HG03060 (cell line): ENCODE measurements around the gene ADAMTS12.
"Not testable (repeated sequence)": the region's sequence is repeated elsewhere in the genome, so short reads cannot be mapped to it uniquely, and the experiment has no call there.

Experiments used
- ATAC-seq: cut with Tn5 transposase; IDR thresholded peaks from one replicate; pipeline ENCODE4 v1.9.1; 2021; ENCODE audit warnings: low read depth, moderate number of reproducible peaks; ENCODE audit not compliant: unreplicated experiment

ADAMTS12 gene

DNA sequence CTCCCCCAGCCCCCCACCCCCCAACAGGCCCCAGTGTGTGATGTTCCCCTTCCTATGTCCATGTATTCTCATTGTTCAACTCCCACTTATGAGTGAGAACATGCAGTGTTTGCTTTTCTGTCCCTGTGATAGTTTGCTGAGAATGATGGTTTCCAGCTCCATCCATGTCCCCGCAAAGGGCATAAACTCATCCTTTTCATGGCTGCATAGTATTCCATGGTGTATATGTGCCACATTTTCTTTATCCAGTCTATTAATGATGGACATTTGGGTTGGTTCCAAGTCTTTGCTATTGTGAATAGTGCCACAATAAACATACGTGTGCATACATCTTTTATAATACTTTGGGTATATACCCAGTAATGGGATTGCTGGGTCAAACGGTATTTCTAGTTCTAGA, 23.1 kb upstream of the ADAMTS12 start:
- not testable (repeated sequence) for ATAC-seq

DNA sequence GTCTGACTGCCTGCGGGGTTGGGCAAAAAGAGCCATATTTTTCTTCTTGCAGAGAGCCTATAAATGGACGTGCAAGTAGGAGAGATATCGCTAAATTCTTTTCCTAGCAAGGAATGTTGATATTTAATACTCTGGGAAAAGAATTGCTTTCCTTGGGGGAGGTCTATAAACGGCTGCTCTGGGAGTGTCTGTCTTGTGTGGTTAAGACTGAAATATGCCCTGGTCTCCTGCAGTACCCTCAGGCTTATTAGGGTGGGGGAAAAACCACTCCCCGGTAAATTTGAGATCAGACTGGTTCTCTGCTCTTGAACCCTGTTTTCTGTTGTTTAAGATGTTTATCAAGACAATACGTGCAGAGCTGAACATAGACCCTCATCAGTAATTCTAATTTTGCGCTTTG, 14.5 kb upstream of the ADAMTS12 start:
- ATAC-seq = not testable (repeated sequence)

DNA sequence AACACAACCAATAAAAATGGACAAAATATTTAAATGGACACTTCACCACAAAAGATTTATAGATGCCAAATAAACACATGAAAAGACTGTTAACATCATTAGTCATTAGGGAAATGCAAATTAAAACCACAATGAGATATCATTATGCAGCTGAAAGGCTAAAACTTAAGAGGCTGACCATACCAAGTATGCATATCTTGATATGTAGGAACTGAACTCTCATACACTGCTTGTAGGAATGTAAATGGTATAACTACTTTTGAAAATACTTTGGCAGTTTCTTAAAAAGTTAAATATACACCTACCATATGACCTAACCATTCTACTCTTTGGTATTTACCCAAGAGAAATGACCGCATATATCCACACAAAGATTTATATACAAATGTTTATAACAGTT, 13.6 kb upstream of the ADAMTS12 start:
- ATAC-seq = no peak

DNA sequence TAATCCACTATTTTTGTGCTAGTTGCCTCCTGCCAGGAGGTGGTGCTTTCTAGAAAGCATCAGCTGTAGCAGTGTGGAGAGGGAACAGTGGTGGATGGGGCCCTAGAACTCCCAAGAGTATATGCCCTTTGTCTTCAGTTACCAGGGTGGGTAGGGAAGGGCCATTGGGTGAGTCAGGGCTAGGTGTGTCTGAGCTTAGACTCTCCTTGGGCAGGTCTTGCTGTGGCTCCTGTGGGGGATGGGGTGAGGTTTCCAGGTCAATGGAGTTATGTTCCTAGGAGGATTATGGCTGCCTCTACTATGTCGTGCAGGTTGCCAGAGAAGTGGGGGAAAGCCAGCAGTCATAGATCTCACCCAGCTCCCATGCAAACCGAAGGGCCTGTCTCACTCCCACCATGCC, 11.3 kb upstream of the ADAMTS12 start:
- ATAC-seq = no peak

DNA sequence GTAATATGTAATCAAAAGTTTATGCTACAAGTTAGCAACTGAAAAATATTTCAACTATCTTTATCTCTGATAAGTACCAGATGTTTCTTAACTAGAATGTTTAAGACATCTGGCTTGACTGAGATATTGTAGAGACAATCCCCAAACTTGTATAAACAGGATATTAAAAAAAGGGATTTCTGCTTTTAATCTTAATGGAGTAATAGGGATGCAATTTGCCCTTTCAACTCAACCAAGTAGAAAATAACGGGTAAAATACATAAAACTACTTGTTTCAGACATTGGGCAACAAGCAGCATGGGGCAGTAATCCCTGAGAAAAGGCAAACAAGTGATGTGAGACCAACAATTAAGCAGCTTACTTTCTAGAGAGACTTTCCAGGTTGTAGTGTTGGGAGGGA, 9.4 kb upstream of the ADAMTS12 start:
- no peak for ATAC-seq

DNA sequence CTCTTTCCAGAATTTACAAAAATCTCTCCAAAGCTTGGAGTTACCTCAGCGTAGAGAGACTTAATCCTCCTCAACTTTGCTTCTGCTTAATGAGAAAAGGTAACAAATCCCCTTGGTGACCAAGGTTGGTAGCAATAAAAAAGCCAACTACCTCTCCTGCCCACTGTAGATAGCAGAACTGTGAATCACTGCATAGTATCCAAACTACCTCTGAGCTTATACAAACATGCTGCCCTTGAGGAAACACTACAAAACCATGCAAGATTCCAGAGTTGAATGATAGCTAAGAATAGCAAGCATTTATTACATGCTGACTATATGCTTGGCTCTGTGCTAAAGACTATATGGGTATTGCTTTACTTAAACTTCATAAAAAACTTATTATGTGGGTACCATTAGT, 2.8 kb upstream of the ADAMTS12 start:
- no peak for ATAC-seq

DNA sequence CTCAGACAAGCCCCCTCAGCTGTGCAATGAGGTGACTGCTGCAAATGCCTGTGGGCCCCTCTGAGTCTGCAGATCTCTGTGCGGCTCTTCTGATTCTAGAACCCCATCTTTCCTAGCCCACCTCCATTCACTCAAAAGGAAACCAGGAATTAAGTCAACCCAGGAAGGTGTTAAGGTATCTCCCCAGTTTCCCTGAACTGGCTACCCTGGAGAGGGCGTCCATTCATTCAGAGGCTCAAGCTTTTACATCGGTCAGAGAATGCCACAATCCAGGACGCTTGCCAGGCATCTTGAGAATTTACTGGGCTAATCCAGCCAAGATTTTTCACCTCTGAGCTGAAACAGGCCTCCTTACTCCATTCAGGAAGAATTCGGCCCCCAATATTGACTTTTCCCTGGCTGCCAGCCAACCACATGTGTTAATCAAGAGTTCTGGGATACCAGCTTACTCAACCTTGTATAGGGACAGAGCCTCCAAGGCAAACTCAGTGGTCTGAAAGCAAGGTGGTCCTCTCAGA, 889 bp upstream of the ADAMTS12 start:
- ATAC-seq = no peak

DNA sequence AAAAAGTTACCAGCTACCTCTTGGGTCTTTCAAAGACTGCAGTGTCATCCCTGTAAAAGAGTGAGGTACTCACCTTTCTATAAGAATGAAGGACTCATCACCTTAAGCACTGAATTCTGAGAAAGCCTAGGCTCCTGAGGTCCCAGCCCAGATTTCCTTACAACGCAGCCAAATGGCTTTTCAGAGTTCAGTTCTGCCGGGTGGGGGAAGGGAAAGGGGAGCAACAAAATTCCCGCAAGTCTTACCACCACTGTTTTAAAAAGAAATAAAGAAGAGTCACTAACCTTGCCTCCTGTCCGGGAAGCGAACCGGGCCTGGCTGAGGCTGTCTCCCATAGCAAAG, 373 bp downstream of the ADAMTS12 start:
- ATAC-seq = no peak

DNA sequence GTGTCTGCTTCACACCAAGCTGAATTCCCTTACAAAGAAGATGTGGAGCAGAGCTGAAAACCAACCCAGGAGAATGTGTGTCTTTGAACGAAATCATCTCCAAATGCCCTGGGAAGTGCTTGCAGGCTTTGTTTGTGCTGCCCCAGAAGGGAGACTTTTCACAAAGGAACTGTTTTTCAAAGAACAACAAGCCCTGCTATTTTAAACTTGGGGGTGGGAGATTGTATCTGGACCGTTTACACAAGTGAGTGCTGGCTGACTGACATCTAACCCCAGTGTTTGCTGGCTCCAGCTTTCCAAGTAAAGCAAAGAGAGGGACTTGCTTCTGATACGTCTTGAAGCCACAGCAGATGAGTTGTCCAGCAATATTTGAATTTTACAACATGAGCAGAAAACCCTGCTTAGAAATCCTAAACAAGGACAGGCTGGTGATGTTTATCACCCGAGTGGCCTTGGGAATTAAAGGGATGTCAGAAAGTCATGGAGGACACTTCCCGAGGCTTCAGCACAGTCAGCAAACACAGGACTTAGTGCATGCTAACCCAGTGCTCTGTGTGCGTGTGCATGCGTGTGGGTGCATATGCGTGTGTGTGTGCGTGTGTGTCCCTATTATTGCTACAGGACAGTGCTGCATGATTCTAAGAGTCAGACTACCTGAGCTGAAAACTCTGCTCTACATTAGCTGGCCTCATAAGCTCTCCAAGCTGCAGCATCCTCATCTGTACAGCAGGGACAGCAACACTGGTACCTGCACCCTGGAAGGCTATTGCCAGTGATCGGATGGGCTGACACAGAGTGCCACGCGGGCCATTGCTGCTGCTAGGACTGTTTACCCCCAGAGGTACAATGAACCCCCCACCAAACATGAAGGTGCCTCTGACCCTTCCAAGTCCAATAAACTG, 1.4 kb downstream of the ADAMTS12 start:
- ATAC-seq = no peak

DNA sequence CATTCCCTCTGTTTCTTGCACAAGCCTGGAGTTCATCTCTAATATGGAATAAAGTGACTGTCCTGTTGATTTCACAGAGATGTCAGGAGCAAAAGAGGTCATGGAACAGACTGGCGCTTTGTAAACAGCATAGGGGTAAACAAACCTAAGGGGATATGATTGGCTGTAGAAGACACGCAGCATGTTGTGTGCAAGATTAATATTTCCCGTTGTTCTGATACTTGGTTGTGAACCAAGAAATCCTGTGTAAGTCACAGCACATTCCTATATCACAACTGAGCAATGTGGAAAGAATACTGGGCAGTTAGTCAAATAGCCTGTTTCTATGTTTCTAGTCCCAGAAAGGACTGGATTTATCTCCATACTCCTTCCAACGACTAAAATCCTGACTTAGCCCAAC, 3.2 kb downstream of the ADAMTS12 start:
- ATAC-seq = no peak

DNA sequence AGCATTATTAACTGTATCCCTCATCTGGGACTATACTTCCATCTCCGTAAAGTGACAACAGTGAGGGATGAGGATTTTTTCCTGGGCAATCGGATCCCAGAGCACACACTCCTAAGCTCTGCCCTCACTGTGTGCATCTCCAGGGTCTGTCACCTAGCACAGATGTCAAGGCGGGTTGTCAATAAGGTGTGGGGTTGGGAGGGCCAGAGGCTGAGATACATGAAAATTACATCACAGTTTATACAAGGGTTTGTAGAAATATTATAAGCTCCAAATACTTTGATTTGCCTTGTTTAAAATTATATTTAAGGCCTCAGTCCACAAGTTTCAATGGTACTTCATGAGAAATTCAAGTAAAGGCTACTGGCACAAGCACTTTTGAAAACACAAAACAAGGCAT, 4.5 kb downstream of the ADAMTS12 start:
- no peak for ATAC-seq

DNA sequence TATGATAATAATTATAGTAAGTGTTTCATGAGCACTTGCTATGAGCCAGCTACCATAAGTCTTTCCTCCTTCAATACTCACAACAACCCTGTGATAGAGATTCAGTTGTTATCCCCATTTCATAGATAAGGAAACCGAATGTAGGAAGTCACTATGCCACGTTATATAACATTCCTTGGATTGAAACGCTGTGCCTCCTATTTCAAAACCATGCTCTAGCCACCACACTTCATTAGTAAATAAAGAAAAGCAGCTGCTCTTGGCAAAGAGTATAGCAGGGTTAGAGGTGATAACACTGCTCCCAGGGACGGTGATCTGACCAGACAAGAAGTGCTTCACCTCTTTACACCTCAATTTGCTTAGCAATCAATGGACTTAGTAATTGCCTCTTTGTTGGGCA, 5.5 kb downstream of the ADAMTS12 start:
- no peak for ATAC-seq

DNA sequence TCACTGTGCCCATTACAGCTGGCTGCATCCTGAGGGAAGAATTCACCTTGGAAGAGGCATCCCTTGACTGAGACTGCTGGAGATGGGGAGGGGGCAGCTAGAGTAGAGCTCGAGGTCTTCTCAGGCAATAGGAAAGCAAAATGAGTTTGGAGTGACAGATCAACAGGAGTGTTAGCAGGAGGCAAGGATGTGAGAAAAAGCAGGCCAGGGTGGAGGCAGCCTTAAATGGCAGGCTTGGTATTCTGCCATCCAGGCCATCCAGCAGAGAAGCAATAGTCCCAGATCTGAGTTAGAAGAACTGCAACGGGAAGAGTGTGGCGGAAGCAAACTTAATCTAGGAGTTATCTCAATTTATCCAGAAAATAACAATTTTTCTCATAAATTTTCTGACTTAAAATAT, 6.1 kb downstream of the ADAMTS12 start:
- ATAC-seq = no peak

DNA sequence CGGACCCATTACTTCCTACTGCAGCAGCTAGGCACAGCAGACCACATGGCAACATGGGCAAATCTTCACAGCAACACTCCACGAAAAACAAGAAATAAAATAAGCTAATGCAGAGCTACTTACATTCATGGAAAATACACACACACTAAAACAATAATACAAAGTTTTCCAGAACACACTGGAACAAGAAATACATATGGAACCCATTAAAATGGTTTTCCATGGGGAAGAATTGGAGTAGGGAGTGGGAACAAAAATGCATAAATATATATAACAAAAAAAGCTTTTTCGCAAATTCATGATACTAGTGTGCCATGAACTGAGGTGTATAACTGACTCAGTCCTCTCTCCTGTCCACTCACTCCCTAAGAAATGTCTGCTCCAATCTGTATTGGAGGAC, 8.3 kb downstream of the ADAMTS12 start:
- ATAC-seq = no peak

DNA sequence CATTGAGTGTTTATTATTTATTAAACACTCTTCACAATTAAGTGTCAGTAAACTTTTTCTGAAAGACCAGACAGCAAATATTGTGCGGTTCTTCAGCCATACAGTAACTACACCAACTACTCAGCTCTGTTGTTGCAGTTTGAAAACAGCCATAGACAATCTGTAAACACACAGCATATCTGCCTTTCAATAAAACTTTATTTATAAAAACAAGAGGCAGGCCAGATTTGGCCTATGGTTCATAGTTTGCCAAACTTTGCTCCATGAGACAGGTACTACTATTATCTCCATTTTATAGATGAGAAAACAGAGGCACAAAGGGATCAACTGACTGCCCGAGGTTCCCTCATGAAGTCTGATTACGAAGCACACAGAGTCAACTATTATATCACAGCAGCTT, 11.5 kb downstream of the ADAMTS12 start:
- ATAC-seq = no peak

DNA sequence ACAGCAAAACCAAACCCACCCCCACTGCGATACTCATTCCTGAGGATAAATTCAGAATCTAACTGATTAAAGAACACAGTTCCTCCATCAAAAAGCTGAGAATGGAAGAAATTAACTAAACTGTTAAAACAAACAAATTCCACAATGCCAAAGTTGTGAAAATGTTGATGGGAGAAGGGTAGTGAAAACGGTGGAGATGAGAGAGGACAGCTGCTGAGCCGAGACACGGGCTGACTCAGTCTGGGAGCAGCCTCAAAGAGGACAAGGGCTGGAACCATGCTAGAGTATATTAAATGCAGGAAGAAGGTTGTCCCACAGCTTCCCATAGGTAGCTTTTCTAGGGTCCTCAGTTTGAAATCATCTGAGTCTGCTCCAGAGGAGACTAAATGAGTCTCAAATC, 14.3 kb downstream of the ADAMTS12 start:
- no peak for ATAC-seq

DNA sequence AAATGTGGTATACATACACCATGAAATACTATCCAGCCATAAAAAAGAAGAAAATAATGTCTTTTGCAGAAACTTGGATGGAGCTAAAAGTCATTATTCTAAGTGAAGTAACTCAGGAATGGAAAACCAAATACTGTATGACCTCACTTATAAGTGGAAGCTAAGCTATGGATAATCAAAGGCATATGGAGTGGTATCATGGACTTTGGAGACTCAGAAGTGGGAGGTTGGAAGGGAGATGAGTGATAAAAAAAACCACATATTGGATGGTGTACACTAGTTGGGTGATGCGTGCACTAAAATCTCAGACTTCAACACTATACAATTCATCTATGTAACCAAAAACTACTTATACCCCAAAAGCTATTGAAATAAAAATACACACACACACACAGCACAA, 24.5 kb downstream of the ADAMTS12 start:
- ATAC-seq = no peak

DNA sequence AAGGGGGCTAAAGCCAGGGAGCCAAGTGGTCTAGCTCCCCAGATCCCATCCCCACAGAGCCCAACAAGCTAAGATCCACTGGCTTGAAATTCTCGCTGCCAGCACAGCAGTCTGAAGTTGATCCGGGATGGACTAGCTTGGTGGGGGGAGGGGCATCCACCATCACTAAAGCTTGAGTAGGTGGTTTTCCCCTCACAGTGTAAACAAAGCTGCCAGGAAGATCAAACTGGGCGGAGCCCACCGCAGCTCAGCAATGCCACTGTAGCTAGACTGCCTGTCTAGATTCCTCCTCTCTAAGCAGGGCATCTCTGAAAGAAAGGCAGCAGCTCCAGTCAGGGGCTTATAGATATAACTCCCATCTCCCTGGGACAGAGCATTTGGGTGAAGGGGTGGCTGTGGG, 32.6 kb downstream of the ADAMTS12 start:
- ATAC-seq = not testable (repeated sequence)

DNA sequence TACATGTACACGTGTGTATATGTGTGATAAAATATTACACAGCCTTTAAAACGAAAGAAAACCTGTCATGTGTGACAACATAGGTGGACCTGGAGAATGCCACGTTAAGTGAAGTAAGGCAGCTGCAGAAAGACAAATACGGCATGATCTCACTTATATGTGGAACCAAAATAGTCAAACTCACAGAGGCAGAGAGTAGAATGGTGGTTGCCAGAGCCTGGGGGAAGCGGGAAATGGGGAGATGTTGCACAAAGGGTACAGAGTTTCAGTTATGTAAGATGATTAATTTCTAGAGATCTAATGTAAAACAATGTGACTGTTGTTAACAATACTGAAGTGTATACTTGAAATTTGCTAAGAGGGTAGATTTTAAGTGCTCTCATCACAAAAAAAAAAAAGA, 34.8 kb downstream of the ADAMTS12 start:
- ATAC-seq = peak; percentile 51

DNA sequence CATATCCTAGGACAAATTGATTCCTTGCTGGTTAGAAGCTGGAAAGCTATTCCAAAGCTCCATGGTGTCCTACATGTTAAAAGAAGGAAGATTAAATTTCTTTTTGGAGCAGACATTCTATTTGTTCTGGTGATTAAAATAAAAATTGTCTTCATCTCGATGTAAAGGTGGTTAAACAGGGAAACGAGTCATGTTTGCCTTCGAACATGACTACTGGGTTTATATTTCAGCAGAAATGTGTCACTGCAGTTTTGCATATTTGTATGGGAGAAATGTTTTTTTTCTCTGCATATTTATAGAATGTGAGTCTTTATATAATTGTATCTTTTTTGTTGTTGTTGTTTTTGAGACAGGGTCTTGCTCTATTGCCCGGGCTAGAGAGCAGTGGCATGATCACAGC, 36.4 kb downstream of the ADAMTS12 start:
- ATAC-seq = no peak

DNA sequence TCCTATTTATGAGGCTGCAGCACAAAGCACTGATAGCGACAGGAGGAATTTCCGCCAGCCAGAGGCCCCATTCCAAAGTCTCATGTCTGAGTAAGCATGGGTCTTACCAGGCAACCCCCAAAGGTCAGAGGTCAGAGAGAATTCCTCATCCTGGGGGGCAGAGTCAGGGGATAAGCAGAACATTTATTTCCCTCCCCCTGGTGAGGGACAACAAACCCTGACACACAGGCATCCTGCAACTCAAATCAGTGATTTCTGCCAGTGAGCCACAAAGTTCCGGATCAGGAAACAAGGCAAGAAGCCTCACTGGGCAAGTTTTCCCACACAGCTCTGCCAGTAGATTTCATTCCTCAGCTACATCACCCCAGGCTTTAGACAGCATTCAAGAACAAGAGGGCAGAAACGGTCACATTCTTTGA, 37.0 kb downstream of the ADAMTS12 start:
- ATAC-seq = no peak

DNA sequence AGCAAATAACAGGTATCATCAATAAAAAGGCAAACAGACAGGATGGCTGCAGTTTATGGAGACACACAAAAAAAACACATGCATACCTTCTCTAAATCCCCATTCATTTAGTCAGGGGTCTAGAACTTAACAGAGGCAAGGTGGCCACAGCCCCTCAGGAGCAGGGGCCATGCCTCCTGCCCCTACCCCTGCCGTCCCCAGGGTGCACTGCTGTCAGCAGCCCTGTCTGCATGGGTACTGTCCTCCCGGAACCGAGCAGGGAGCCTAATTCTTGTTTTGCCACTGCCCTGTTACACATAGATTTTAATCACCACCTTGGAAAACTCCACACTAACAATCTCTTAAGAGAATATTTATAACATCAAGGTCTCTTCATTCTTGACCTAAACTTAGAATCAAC, 39.0 kb downstream of the ADAMTS12 start:
- no peak for ATAC-seq
